Activated naive CD8-positive, alpha-beta T cell treated with anti-CD3 and anti-CD28 coated beads for 36 hours (primary cell): ENCODE data around the gene PRDM5. TPM values are rescaled to one million over a fixed set of nuclear protein-coding genes. Genes with fewer than 3 reads are reported as not detected.
"Not testable (repeated sequence)": the region's sequence is repeated elsewhere in the genome, so short reads cannot be mapped to it uniquely, and the experiment has no call there.

Source experiments
- DNase-seq: peaks from one replicate; pipeline ENCODE4 v3.0.0; 2021
- H3K27ac Mint-ChIP-seq: one replicate; pipeline ENCODE4 v1.8.0; 2022; ENCODE audit warnings: mild to moderate bottlenecking, moderate library complexity, mixed read lengths
- H3K27me3 Mint-ChIP-seq: one replicate; pipeline ENCODE4 v1.8.0; 2022; ENCODE audit warnings: mild to moderate bottlenecking, mixed read lengths
- H3K36me3 Mint-ChIP-seq: one replicate; pipeline ENCODE4 v1.8.0; 2021; ENCODE audit warnings: mild to moderate bottlenecking, mixed read lengths
- H3K4me1 Mint-ChIP-seq: one replicate; pipeline ENCODE4 v1.8.0; 2021; ENCODE audit warnings: mixed read lengths
- H3K4me3 Mint-ChIP-seq: one replicate; pipeline ENCODE4 v1.8.0; 2022; ENCODE audit warnings: mild to moderate bottlenecking, moderate library complexity, mixed read lengths
- H3K9me3 Mint-ChIP-seq: one replicate; pipeline ENCODE4 v1.8.0; 2022; ENCODE audit warnings: mixed read lengths
- total RNA-seq, 2 experiments: library from RNA; stranded (reverse); gene quantifications; one replicate each; pipeline ENCODE4 v1.2.3, GENCODE V29; 2021

PRDM5 gene
- total RNA-seq, 2 experiments from 2014 or later: 1.3 to 1.4 TPM

DNA sequence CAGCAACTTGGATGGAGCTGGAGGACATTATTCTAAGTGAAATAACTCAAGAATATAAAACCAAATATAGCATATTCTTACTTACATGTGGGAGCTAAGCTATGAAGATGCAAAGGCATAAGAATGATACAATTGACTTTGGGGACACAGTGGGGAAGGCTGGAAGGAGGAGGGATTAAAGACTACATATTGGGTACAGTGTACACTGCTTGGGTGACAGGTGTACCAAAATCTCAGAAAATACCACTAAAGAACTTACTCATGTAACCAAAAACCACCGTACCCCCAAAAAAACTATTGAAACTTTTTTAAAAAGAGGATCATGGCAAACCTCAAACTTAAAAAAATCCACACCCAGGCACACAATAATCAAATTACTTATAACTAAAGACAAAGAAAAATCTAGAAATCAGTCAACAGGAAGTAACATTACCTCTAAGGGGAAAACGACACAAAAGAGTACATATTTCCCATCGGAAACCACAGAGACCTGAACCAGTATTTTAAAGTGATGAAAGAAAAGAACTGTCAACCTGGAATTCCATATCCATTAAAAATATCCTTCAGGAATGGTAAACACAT is 241.8 kb downstream of the PRDM5 start:
- H3K27ac Mint-ChIP-seq: no peak overlapping the region

DNA sequence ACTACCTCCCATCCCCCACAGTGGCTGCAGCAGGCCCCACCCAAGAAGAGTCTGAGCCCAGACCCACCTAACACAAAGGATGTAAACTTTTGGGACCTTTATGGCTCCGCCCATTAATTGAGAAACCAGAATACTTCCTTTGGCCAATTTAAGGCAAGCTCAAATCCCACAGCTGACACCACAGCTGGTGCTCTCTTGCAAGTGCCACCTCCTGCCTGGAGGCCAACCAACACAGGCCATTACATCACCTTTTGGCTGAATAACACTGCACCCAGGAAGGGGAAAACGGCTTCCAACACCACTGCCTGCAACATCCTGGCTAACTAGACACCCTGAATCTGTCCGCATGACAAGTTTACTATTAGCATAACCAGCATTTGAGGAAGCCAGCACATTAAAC is 248.8 kb downstream of the PRDM5 start:
- H3K27ac Mint-ChIP-seq: no peak overlapping the region
- peaks cover 4% of the 10 kb centered on the region for H3K27me3 Mint-ChIP-seq
- peaks cover 6% of the 10 kb centered on the region for H3K36me3 Mint-ChIP-seq
- H3K4me3 Mint-ChIP-seq: no peak overlapping the region
- DNase-seq: no peak
- H3K9me3 Mint-ChIP-seq: peaks cover 14% of the 10 kb centered on the region
- H3K4me1 Mint-ChIP-seq: no peaks in the 10 kb centered on the region

More for the DNA sequence above, 241.8 kb downstream of the PRDM5 start:
- Mint-ChIP-seq H3K9me3 (no peaks in the 10 kb centered on the region), H3K4me3 (no peak overlapping the region), H3K27me3 (no peaks in the 10 kb centered on the region), H3K36me3 (no peaks in the 10 kb centered on the region), H3K4me1 (peaks cover 6% of the 10 kb centered on the region)
- DNase-seq: no peak

- Mint-ChIP-seq H3K4me1 (no peaks in the 10 kb centered on the region), H3K36me3 (peaks cover 6% of the 10 kb centered on the region), H3K27me3 (peaks cover 4% of the 10 kb centered on the region), H3K27ac (no peak overlapping the region), H3K9me3 (peaks cover 14% of the 10 kb centered on the region), H3K4me3 (no peak overlapping the region)
- no peak for DNase-seq
Observed at GRCh38 chr4:120672558-120673147, 249.9 kb downstream of the PRDM5 start.

DNA sequence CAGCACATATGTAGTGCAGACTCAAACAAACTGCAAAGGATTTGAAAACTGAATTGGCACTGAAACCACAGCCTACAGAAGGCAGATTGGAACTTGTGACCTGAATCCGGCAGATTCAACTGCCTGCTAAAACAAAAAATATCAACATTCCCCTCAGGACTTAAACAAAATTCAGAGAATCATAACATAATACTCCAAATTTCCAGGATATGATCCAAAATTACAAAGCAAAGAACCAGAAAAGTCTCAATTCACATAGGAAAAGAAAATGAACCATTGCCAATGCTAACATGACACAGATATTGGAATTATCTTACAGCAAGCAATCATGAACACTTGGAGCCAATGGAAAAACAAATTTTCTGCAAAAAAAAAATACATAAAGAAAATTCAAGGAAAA is 250.4 kb downstream of the PRDM5 start:
- no peak overlapping the region for H3K27ac Mint-ChIP-seq
- peaks cover 14% of the 10 kb centered on the region for H3K9me3 Mint-ChIP-seq
- H3K4me1 Mint-ChIP-seq: no peaks in the 10 kb centered on the region
- H3K36me3 Mint-ChIP-seq: peaks cover 6% of the 10 kb centered on the region
- H3K27me3 Mint-ChIP-seq: peaks cover 4% of the 10 kb centered on the region
- H3K4me3 Mint-ChIP-seq: no peak overlapping the region
- no peak for DNase-seq

DNA sequence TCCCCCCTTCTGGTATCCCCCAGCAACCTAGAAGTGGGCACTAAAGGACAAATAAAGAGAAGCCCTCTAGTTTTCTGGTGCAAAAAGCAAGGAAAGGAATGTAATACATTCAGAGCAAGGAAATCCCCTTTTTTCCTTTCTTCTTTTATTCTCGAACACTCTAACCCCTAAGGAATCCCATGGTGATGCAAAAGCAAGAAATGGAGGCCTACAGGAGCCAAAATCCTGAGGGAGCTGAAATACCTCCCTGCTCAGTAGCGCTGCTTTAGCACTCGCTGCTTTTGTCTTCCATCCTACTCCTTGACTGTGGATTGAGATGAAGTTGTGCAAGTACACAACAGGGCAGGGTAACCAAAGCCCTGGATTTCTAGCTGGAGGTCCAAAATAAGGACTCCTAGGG is 251.0 kb downstream of the PRDM5 start:
- H3K4me1 Mint-ChIP-seq: no peaks in the 10 kb centered on the region
- no peak overlapping the region for H3K27ac Mint-ChIP-seq
- H3K9me3 Mint-ChIP-seq: peaks cover 14% of the 10 kb centered on the region
- peaks cover 4% of the 10 kb centered on the region for H3K27me3 Mint-ChIP-seq
- no peak for DNase-seq
- H3K36me3 Mint-ChIP-seq: peaks cover 6% of the 10 kb centered on the region
- H3K4me3 Mint-ChIP-seq: no peak overlapping the region

DNA sequence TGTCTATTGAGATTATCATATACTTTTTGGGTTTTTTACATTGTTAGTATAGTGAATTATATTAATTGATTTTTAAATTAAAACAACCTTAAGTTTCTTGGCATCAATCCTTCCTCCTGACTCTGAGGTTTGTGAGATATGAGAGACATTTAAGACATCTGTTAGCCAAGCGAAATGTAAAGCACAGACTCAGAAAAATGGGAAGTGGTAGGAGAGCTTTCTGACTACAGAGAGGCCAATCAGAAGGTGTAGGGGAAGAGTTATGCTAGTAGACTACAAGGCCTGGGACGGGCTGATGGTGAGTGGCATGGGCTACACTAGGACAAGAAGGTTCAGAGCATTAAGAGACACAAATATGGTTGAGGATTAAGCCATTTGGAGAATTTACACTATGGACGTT is 255.4 kb downstream of the PRDM5 start:
- H3K27ac Mint-ChIP-seq: no peak overlapping the region
- H3K36me3 Mint-ChIP-seq: peaks cover 6% of the 10 kb centered on the region
- no peaks in the 10 kb centered on the region for H3K27me3 Mint-ChIP-seq
- peaks cover 3% of the 10 kb centered on the region for H3K9me3 Mint-ChIP-seq
- no peak for DNase-seq
- H3K4me1 Mint-ChIP-seq: no peaks in the 10 kb centered on the region
- no peak overlapping the region for H3K4me3 Mint-ChIP-seq

GRCh38 chr4:120664851-120665250 is 257.7 kb downstream of the PRDM5 start:
- Mint-ChIP-seq H3K36me3 (no peaks in the 10 kb centered on the region), H3K4me1 (no peaks in the 10 kb centered on the region), H3K9me3 (no peaks in the 10 kb centered on the region), H3K27ac (no peak overlapping the region), H3K4me3 (no peak overlapping the region), H3K27me3 (peaks cover under 1% of the 10 kb centered on the region)
- no peak for DNase-seq

- no peak overlapping the region for H3K27ac Mint-ChIP-seq
- DNase-seq: no peak
- peaks cover 5% of the 10 kb centered on the region for H3K4me1 Mint-ChIP-seq
- H3K27me3 Mint-ChIP-seq: peaks cover 3% of the 10 kb centered on the region
- H3K4me3 Mint-ChIP-seq: no peak overlapping the region
- H3K36me3 Mint-ChIP-seq: no peaks in the 10 kb centered on the region
- H3K9me3 Mint-ChIP-seq: no peaks in the 10 kb centered on the region
Observed at GRCh38 chr4:120659616-120660170, 262.8 kb downstream of the PRDM5 start.

DNA sequence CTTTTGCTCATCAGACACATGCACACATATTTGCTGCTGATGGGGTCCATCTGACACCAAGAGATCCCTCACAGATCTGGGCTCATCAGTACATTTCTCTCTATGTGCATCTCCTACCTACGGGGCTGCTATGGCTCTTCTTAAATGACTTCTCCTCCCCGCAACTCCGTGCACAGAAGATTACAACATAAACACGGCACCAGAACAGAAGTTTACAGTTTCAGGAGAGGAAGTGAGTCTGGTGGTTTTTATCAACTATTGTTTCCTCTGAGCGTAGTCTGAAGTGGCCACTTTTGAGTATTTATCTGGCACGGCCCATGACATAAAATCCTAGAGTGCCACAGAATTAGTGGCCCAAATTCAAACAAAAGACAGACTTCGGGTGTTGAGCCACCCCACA is 263.8 kb downstream of the PRDM5 start:
- Mint-ChIP-seq H3K27me3 (peaks cover 3% of the 10 kb centered on the region), H3K9me3 (no peaks in the 10 kb centered on the region), H3K36me3 (no peaks in the 10 kb centered on the region), H3K4me1 (peaks cover 5% of the 10 kb centered on the region), H3K27ac (no peak overlapping the region), H3K4me3 (no peak overlapping the region)
- DNase-seq: no peak

DNA sequence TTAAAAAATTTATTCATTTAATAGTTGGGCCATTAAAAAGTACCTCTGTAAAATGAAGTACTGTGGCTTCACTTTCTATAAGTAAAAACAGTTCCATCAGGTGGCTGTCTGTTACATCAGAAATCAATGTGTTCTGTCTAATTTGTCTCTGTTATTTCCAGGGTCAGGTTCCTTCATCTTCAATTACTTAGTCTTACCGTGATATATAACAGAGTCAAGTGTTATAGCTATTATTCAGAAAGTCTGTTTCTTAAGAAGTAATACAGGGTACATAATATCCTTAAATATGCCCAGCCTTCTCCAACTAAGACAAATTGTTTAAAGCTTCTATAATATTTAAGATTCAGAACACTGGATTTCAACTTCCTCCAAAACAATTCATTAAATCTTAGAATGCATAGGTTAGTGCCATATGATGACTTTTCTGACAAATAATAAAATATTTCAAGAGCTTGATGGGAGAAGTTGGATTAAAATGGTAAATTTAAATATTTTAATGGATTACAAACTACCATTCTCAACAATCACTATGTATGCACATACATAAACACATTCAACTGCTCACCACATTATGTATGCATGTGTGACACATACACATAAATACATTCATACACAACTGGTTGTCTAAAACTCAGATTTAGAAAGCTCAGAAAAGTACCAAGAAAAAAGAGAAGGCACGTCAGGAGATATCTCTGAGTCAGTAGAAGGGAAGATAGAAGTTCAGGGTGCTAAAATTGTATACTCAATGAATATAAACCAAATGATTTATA is 268.5 kb downstream of the PRDM5 start:
- no peak overlapping the region for H3K27ac Mint-ChIP-seq
- no peak for DNase-seq
- peaks cover 14% of the 10 kb centered on the region for H3K27me3 Mint-ChIP-seq
- no peaks in the 10 kb centered on the region for H3K36me3 Mint-ChIP-seq
- no peaks in the 10 kb centered on the region for H3K9me3 Mint-ChIP-seq
- no peak overlapping the region for H3K4me3 Mint-ChIP-seq
- H3K4me1 Mint-ChIP-seq: peaks cover 5% of the 10 kb centered on the region

DNA sequence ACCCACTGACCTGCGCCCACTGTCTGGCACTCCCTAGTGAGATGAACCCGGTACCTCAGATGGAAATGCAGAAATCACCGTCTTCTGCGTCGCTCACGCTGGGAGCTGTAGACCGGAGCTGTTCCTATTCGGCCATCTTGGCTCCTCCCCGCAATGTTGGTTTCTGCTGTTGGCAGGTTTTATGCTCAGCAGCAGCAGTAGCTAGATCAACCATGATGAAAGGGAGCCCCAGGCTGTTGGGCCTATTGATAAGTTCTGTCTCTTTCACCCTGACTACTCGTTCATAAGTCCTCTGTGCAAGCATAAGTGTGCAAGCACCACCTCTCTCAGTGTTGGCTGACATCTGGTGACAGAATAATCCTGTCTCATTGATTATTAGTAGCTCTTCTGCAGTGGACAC is 274.2 kb downstream of the PRDM5 start:
- H3K4me1 Mint-ChIP-seq, DNase-seq, H3K36me3 Mint-ChIP-seq, H3K4me3 Mint-ChIP-seq, H3K9me3 Mint-ChIP-seq, H3K27ac Mint-ChIP-seq: not testable (repeated sequence)
- H3K27me3 Mint-ChIP-seq: peaks cover 20% of the 10 kb centered on the region

Other genes starting within 250 kb of the PRDM5 start
- gene NDNF, start 149.8 kb upstream of the PRDM5 start, total RNA-seq: under 1 TPM in 1 of 2 experiments, not detected in 1; 0.08 TPM
- 1 to 10 TPM; 3.3 TPM for gene TNIP3, start 241.6 kb upstream of the PRDM5 start, total RNA-seq